Testis (tissue), 2 donors: ENCODE measurements around the gene MAP3K20.

Experiments used
- POLR2A ChIP-seq: fragments of 450-650 bp; IDR thresholded peaks from one replicate; pipeline ENCODE4 v1.6.1; 2017; ENCODE audit warnings: antibody characterized with exemption, mild to moderate bottlenecking, moderate library complexity
- TF ChIP-seq, protein P1 (sequence below), 3 experiments: fragments of 450-650 bp in 2 of 3; fragments of 200-600 bp in 1 of 3; sonication (generic) in 1 of 3; IDR thresholded peaks; one replicate each; pipeline ENCODE4 v1.5.1; 2016 to 2019; ENCODE audit warnings: antibody characterized with exemption in 3 of 3, mild to moderate bottlenecking in 2 of 3, moderate library complexity in 1 of 3

DNA sequence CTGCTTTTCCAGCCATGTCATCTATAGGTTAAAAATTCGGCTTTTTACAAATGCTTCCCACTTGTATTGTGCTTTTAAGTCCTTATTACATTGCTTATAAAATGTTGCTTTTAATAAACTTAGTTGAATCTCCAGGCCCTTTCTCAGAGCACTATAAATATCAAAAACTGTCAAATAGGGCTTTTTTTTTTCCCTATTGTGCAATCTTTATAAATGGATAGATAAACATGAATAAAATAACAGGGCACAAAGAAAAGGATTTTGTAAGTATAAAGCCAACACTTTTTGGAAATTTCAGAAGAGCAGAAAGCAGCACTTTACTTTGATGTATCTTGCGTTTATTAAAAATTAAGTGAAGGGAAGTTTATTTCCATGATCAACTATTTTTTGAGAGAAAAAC, 171.5 kb downstream of the MAP3K20 start:
- TF ChIP-seq, protein P1, sequence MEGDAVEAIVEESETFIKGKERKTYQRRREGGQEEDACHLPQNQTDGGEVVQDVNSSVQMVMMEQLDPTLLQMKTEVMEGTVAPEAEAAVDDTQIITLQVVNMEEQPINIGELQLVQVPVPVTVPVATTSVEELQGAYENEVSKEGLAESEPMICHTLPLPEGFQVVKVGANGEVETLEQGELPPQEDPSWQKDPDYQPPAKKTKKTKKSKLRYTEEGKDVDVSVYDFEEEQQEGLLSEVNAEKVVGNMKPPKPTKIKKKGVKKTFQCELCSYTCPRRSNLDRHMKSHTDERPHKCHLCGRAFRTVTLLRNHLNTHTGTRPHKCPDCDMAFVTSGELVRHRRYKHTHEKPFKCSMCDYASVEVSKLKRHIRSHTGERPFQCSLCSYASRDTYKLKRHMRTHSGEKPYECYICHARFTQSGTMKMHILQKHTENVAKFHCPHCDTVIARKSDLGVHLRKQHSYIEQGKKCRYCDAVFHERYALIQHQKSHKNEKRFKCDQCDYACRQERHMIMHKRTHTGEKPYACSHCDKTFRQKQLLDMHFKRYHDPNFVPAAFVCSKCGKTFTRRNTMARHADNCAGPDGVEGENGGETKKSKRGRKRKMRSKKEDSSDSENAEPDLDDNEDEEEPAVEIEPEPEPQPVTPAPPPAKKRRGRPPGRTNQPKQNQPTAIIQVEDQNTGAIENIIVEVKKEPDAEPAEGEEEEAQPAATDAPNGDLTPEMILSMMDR (IDR thresholded peaks at IDR 0.05): no peak
- TF ChIP-seq POLR2A: no peak
